Measurements from ENCODE around the gene ATP2B2.
A peak's percentile ranks its signal among the peaks of the same experiment; 100 is the strongest.

ATP2B2 gene

GRCh38 chr3:10471054-10471688, 34.2 kb downstream of the ATP2B2 start:
- H3K27me3 ChIP-seq (ENCODE audit: control insufficient read depth, insufficient read depth, low read length), result no peaks in the 10 kb centered on the region
- H3K9ac ChIP-seq (ENCODE audit: low read depth, low read length), result no peak overlapping the region
- no peaks in the 10 kb centered on the region for H3K9me3 ChIP-seq (ENCODE audit: control insufficient read depth, insufficient read depth, low read length)
- H3K4me3 ChIP-seq (ENCODE audit: low read depth, low read length), result peak overlapping the region; percentile 50
- H3K36me3 ChIP-seq (ENCODE audit: control insufficient read depth, insufficient read depth, low read length), result no peaks in the 10 kb centered on the region
- no peaks in the 10 kb centered on the region for H3K4me1 ChIP-seq (ENCODE audit: control insufficient read depth, insufficient read depth, low read length)

GRCh38 chr3:10470120-10471053, 35.0 kb downstream of the ATP2B2 start:
- H3K27me3 ChIP-seq (ENCODE audit: control insufficient read depth, insufficient read depth, low read length), result no peaks in the 10 kb centered on the region
- no peaks in the 10 kb centered on the region for H3K9me3 ChIP-seq (ENCODE audit: control insufficient read depth, insufficient read depth, low read length)
- H3K4me1 ChIP-seq (ENCODE audit: control insufficient read depth, insufficient read depth, low read length), result no peaks in the 10 kb centered on the region
- H3K4me3 ChIP-seq (ENCODE audit: low read depth, low read length), result peak overlapping the region; percentile 50
- H3K9ac ChIP-seq (ENCODE audit: low read depth, low read length), result no peak overlapping the region
- no peaks in the 10 kb centered on the region for H3K36me3 ChIP-seq (ENCODE audit: control insufficient read depth, insufficient read depth, low read length)

- H3K36me3 ChIP-seq (ENCODE audit: control insufficient read depth, insufficient read depth, low read length), result no peaks in the 10 kb centered on the region
- H3K4me1 ChIP-seq (ENCODE audit: control insufficient read depth, insufficient read depth, low read length), result no peaks in the 10 kb centered on the region
- H3K27me3 ChIP-seq (ENCODE audit: control insufficient read depth, insufficient read depth, low read length), result no peaks in the 10 kb centered on the region
- no peak overlapping the region for H3K9ac ChIP-seq (ENCODE audit: low read depth, low read length)
- H3K9me3 ChIP-seq (ENCODE audit: control insufficient read depth, insufficient read depth, low read length), result no peaks in the 10 kb centered on the region
- no peak overlapping the region for H3K4me3 ChIP-seq (ENCODE audit: low read depth, low read length)
Observed at GRCh38 chr3:10469441-10470119, 35.8 kb downstream of the ATP2B2 start.

GRCh38 chr3:10468613-10469354, 36.6 kb downstream of the ATP2B2 start:
- Histone ChIP-seq H3K4me3 (ENCODE audit: low read depth, low read length) (no peak overlapping the region), H3K4me1 (ENCODE audit: control insufficient read depth, insufficient read depth, low read length) (no peaks in the 10 kb centered on the region), H3K9me3 (ENCODE audit: control insufficient read depth, insufficient read depth, low read length) (no peaks in the 10 kb centered on the region), H3K9ac (ENCODE audit: low read depth, low read length) (no peak overlapping the region), H3K27me3 (ENCODE audit: control insufficient read depth, insufficient read depth, low read length) (no peaks in the 10 kb centered on the region), H3K36me3 (ENCODE audit: control insufficient read depth, insufficient read depth, low read length) (no peaks in the 10 kb centered on the region)

GRCh38 chr3:10467904-10468612, 37.3 kb downstream of the ATP2B2 start:
- Histone ChIP-seq H3K4me3 (ENCODE audit: low read depth, low read length) (no peak overlapping the region), H3K27me3 (ENCODE audit: control insufficient read depth, insufficient read depth, low read length) (no peaks in the 10 kb centered on the region), H3K36me3 (ENCODE audit: control insufficient read depth, insufficient read depth, low read length) (no peaks in the 10 kb centered on the region), H3K9ac (ENCODE audit: low read depth, low read length) (no peak overlapping the region), H3K4me1 (ENCODE audit: control insufficient read depth, insufficient read depth, low read length) (no peaks in the 10 kb centered on the region), H3K9me3 (ENCODE audit: control insufficient read depth, insufficient read depth, low read length) (no peaks in the 10 kb centered on the region)

- Histone ChIP-seq H3K36me3 (ENCODE audit: control insufficient read depth, insufficient read depth, low read length) (no peaks in the 10 kb centered on the region), H3K4me1 (ENCODE audit: control insufficient read depth, insufficient read depth, low read length) (no peaks in the 10 kb centered on the region), H3K4me3 (ENCODE audit: low read depth, low read length) (no peak overlapping the region), H3K9ac (ENCODE audit: low read depth, low read length) (no peak overlapping the region), H3K27me3 (ENCODE audit: control insufficient read depth, insufficient read depth, low read length) (no peaks in the 10 kb centered on the region), H3K9me3 (ENCODE audit: control insufficient read depth, insufficient read depth, low read length) (no peaks in the 10 kb centered on the region)
Observed at GRCh38 chr3:10467204-10467603, 38.2 kb downstream of the ATP2B2 start.

GRCh38 chr3:10466186-10466585, 39.2 kb downstream of the ATP2B2 start:
- Histone ChIP-seq H3K4me1 (ENCODE audit: control insufficient read depth, insufficient read depth, low read length) (no peaks in the 10 kb centered on the region), H3K27me3 (ENCODE audit: control insufficient read depth, insufficient read depth, low read length) (no peaks in the 10 kb centered on the region), H3K4me3 (ENCODE audit: low read depth, low read length) (no peak overlapping the region), H3K9ac (ENCODE audit: low read depth, low read length) (no peak overlapping the region), H3K36me3 (ENCODE audit: control insufficient read depth, insufficient read depth, low read length) (no peaks in the 10 kb centered on the region), H3K9me3 (ENCODE audit: control insufficient read depth, insufficient read depth, low read length) (no peaks in the 10 kb centered on the region)

GRCh38 chr3:10465161-10465560, 40.2 kb downstream of the ATP2B2 start:
- Histone ChIP-seq H3K9ac (ENCODE audit: low read depth, low read length) (no peak overlapping the region), H3K9me3 (ENCODE audit: control insufficient read depth, insufficient read depth, low read length) (no peaks in the 10 kb centered on the region), H3K36me3 (ENCODE audit: control insufficient read depth, insufficient read depth, low read length) (no peaks in the 10 kb centered on the region), H3K27me3 (ENCODE audit: control insufficient read depth, insufficient read depth, low read length) (no peaks in the 10 kb centered on the region), H3K4me1 (ENCODE audit: control insufficient read depth, insufficient read depth, low read length) (no peaks in the 10 kb centered on the region), H3K4me3 (ENCODE audit: low read depth, low read length) (no peak overlapping the region)

GRCh38 chr3:10463533-10464434, 41.6 kb downstream of the ATP2B2 start:
- Histone ChIP-seq H3K9ac (ENCODE audit: low read depth, low read length) (no peak overlapping the region), H3K36me3 (ENCODE audit: control insufficient read depth, insufficient read depth, low read length) (no peaks in the 10 kb centered on the region), H3K4me1 (ENCODE audit: control insufficient read depth, insufficient read depth, low read length) (no peaks in the 10 kb centered on the region), H3K9me3 (ENCODE audit: control insufficient read depth, insufficient read depth, low read length) (no peaks in the 10 kb centered on the region), H3K4me3 (ENCODE audit: low read depth, low read length) (no peak overlapping the region), H3K27me3 (ENCODE audit: control insufficient read depth, insufficient read depth, low read length) (no peaks in the 10 kb centered on the region)
